ENCODE results near the gene CCDC3.
"Not testable (repeated sequence)": the region's sequence is repeated elsewhere in the genome, so short reads cannot be mapped to it uniquely, and the experiment has no call there.

CCDC3 gene

DNA sequence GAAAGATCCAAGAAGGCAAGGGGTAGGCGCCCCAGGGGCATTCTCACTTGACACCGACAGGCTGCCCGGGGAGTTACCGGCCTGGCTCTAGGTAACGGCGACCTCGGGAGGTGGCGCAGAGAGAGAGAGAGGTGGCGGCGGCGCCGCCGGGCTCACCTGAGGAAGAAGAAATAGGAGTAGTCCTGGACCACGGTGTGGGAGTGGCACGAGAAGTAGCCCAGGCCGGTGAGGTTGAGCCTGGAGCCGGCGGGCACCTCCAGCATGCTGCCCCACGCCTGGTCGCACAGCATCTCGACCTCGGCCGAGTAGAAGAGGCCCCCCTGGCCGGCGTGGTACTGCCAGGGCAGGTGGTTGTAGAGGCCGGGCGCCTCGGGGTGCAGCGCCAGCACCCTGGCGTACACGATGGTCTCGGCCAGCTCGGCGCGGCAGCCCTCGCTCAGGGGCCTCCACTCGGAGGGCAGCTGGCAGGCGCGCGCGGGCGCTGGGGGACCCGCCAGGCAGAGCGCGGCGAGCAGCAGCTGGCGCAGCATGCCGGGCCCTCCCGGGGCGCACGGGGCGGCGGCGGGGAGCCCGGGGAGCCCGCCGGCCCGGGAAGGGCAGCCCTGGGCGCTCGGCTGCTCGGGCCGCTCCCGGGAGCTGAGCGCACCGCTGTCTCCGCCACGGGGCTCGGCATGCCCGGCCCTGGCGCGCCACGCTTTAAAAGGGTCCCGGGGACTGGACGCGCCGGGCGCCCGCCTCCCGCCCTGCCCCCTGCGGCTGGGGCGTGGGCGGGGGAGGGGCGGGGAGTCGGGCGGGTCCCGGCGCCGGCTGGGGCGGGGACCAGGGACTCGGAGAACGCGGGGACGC lies at the start of gene CCDC3:
TSS of gene CCDC3 (minus strand) at position 673 of the 846 bp plus-strand sequence. CDS start at position 530, 143 bp downstream.
- DNase-seq (ENCODE audit: low spot score): no peak

GRCh38 chr10:13051126-13051694 lies 49.7 kb upstream of the CCDC3 start:
- no peak for DNase-seq (ENCODE audit: low spot score)

- no peak for DNase-seq (ENCODE audit: low spot score)
These were observed 48.4 kb upstream of the CCDC3 start for GRCh38 chr10:13049774-13050420.

- DNase-seq (ENCODE audit: low spot score): no peak
These were observed 47.2 kb upstream of the CCDC3 start for GRCh38 chr10:13048762-13049161.

DNA sequence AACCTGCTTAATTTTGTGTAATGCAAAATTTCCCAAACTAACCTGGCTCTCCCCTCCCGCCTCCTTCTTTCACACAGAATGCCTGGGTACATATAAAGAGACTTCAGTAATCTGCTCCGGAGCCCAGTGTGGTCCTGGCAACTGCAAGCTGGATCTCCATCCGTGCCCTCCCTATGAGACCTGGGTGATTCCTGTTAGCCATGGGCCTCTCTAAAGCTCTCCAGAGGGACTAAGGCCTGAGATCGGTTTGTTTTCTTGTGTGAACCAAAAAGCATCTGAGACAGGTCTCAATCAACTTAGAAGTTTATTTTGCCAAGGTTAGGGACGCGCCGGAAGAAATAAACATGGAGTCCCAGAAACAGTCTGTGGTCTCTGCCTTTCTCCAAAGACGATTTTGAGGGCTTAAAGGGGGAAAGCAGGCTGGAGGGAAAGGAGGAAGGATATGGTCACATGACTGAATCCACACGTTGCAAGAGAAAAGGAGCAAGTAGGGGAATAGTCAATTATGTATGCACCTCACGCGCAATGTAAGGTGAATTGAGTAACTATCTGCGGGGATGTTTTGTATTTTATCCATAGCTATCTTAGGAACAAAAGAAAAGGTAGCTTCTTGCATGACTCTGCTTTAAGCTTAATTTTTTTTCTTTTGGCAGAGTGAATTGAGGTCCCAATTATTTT lies 46.2 kb upstream of the CCDC3 start:
- DNase-seq (ENCODE audit: low spot score): no peak

- DNase-seq (ENCODE audit: low spot score): no peak
These were observed 45.5 kb upstream of the CCDC3 start for GRCh38 chr10:13046851-13047528.

GRCh38 chr10:13043520-13043919 lies 42.0 kb upstream of the CCDC3 start:
- DNase-seq (ENCODE audit: low spot score): no peak

GRCh38 chr10:13039761-13040160 lies 38.2 kb upstream of the CCDC3 start:
- no peak for DNase-seq (ENCODE audit: low spot score)

GRCh38 chr10:13038391-13038790 lies 36.9 kb upstream of the CCDC3 start:
- DNase-seq (ENCODE audit: low spot score): no peak

GRCh38 chr10:13037832-13038231 lies 36.3 kb upstream of the CCDC3 start:
- DNase-seq (ENCODE audit: low spot score): no peak

- DNase-seq (ENCODE audit: low spot score): no peak
These were observed 35.3 kb upstream of the CCDC3 start for GRCh38 chr10:13036841-13037240.

- DNase-seq (ENCODE audit: low spot score): not testable (repeated sequence)
These were observed 34.2 kb upstream of the CCDC3 start for GRCh38 chr10:13035731-13036130.

DNA sequence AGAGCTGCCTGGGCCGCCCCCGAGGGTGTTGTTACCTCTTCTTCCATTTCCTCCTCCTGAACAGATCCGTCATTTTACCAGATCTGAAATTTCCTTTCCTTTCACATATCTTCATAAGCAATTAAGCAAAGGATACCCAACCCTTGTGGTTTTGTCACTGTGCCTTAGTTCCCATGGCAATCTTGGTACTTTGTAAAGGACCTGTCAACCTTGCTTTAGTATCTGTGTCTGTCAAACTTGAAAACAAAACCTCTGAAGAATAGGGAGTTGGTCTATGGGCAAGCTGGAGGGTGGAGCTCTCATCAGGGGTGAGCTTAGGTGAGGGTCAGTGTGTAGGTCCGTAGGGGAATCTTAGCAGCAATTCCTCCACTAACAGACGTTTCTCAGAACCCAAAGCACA lies 25.4 kb upstream of the CCDC3 start:
- no peak for DNase-seq (ENCODE audit: low spot score)

- no peak for DNase-seq (ENCODE audit: low spot score)
These were observed 22.2 kb upstream of the CCDC3 start for GRCh38 chr10:13023754-13024153.

DNA sequence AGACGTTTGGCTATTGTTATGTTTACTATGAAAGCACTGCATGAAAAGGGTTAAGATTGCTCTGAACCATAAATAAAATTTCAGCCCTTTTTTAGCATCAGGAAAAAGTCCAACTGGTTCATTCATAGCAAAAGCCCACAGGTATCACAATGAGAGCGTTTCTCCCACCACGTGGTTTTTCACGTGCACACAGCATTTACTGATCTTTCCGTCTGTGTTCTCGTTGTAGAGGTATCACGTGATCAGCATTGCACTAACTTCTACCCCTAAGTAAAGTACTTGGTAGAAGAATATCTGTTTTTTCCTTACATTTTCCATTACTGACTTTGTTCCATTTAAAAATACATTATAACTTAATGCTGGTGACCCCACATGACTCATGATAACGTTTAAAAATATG lies 17.8 kb upstream of the CCDC3 start:
- DNase-seq (ENCODE audit: low spot score): no peak

- DNase-seq (ENCODE audit: low spot score): no peak
These were observed 16.7 kb upstream of the CCDC3 start for GRCh38 chr10:13018171-13018570.

GRCh38 chr10:13016886-13017285 lies 15.4 kb upstream of the CCDC3 start:
- DNase-seq (ENCODE audit: low spot score): no peak

- no peak for DNase-seq (ENCODE audit: low spot score)
These were observed 14.9 kb upstream of the CCDC3 start for GRCh38 chr10:13016426-13016825.

GRCh38 chr10:13006037-13006436 lies 4.5 kb upstream of the CCDC3 start:
- DNase-seq (ENCODE audit: low spot score): no peak

DNA sequence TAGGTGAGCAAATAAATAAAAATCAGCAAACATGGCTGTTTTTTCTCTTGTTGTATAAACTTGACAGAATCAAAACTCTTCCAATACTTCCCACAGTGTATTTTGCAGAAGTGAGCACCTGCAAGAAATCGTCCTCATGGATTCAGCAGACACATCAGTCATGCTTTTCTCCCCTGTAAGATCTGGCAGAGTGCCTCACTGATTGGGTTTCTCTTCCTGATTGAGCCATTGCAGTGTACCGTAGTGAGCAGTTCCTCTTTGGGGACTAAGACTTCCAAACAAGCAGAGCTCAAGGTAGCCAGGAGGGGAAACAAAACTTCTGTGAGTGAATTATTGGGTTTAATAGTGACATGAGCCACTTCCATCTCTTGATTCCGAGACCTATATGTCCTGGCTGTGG lies 2.2 kb upstream of the CCDC3 start:
- DNase-seq (ENCODE audit: low spot score): no peak

GRCh38 chr10:13003004-13003403 lies 1.5 kb upstream of the CCDC3 start:
- no peak for DNase-seq (ENCODE audit: low spot score)

- no peak for DNase-seq (ENCODE audit: low spot score)
These were observed 337 bp upstream of the CCDC3 start for GRCh38 chr10:13001887-13002212.

All from HuH-7 (cell line).